GM10847 (cell line): ENCODE measurements around the gene UBL3.

Source experiments
- POLR2A ChIP-seq: IDR thresholded peaks from 2 replicates; pipeline ENCODE4 v1.6.1; 2011; ENCODE audit not compliant: insufficient read length; ENCODE audit errors: extremely low read depth

UBL3 gene

GRCh38 chr13:29875646-29876045 is 25.2 kb upstream of the UBL3 start:
- TF ChIP-seq POLR2A = no peak

GRCh38 chr13:29868581-29868980 is 18.2 kb upstream of the UBL3 start:
- TF ChIP-seq POLR2A = no peak

GRCh38 chr13:29865934-29866333 is 15.5 kb upstream of the UBL3 start:
- TF ChIP-seq POLR2A = no peak

- TF ChIP-seq POLR2A = no peak
Measured at GRCh38 chr13:29861694-29862110, 11.3 kb upstream of the UBL3 start.

- no peak for TF ChIP-seq POLR2A
Measured at GRCh38 chr13:29859971-29860370, 9.6 kb upstream of the UBL3 start.

- TF ChIP-seq POLR2A = no peak
Measured at GRCh38 chr13:29858667-29859066, 8.2 kb upstream of the UBL3 start.

GRCh38 chr13:29858231-29858630 is 7.8 kb upstream of the UBL3 start:
- no peak for TF ChIP-seq POLR2A

GRCh38 chr13:29857085-29857484 is 6.7 kb upstream of the UBL3 start:
- TF ChIP-seq POLR2A = no peak

- TF ChIP-seq POLR2A = no peak
Measured at GRCh38 chr13:29856426-29856825, 6.0 kb upstream of the UBL3 start.

- no peak for TF ChIP-seq POLR2A
Measured at GRCh38 chr13:29855784-29856183, 5.4 kb upstream of the UBL3 start.

GRCh38 chr13:29855009-29855408 is 4.6 kb upstream of the UBL3 start:
- no peak for TF ChIP-seq POLR2A

- TF ChIP-seq POLR2A = no peak
Measured at GRCh38 chr13:29853131-29853530, 2.7 kb upstream of the UBL3 start.

GRCh38 chr13:29852472-29853054 is 2.1 kb upstream of the UBL3 start:
- TF ChIP-seq POLR2A = no peak

GRCh38 chr13:29849731-29850212 is 645 bp downstream of the UBL3 start:
- no peak for TF ChIP-seq POLR2A

GRCh38 chr13:29849071-29849631 is 1.3 kb downstream of the UBL3 start:
- TF ChIP-seq POLR2A = no peak

GRCh38 chr13:29847501-29847983 is 2.9 kb downstream of the UBL3 start:
- no peak for TF ChIP-seq POLR2A
